ENCODE data around the gene EIF4G3.
"Not testable (repeated sequence)": the region's sequence is repeated elsewhere in the genome, so short reads cannot be mapped to it uniquely, and the experiment has no call there.

The EIF4G3 gene

DNA sequence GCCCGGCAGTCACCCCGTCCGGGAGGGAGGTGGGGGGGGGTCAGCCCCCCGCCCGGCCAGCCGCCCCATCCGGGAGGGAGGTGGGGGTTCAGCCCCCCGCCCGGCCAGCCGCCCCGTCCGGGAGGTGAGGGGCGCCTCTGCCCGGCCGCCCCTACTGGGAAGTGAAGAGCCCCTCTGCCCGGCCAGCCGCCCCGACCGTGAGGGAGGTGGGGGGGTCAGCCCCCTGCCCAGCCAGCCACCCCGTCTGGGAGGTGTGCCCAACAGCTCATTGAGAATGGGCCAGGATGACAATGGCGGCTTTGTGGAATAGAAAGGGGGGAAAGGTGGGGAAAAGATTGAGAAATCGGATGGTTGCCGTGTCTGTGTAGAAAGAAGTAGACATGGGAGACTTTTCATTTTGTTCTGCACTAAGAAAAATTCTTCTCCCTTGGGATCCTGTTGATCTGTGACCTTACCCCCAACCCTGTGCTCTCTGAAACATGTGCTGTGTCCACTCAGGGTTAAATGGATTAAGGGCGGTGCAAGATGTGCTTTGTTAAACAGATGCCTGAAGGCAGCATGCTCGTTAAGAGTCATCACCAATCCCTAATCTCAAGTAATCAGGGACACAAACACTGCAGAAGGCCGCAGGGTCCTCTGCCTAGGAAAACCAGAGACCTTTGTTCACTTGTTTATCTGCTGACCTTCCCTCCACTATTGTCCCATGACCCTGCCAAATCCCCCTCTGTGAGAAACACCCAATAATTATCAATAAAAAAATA is 152.4 kb downstream of the EIF4G3 start:
- H3K9me3 ChIP-seq (ENCODE audit: control insufficient read depth in 1 of 2, low read length in 2 of 2); H3K27ac ChIP-seq (ENCODE audit: low read length); H3K4me3 ChIP-seq (ENCODE audit: low read depth in 1 of 2, low read length in 2 of 2); H3K36me3 ChIP-seq (ENCODE audit: control insufficient read depth in 1 of 2, insufficient read depth in 2 of 2, low read length in 2 of 2); H3K27me3 ChIP-seq (ENCODE audit: low read depth, low read length): not testable (repeated sequence)
- H3K4me1 ChIP-seq (ENCODE audit: control insufficient read depth in 1 of 2, insufficient read depth in 2 of 2, low read length in 2 of 2) = peaks cover 0 to 19% of the 10 kb centered on the region in 2 donors

DNA sequence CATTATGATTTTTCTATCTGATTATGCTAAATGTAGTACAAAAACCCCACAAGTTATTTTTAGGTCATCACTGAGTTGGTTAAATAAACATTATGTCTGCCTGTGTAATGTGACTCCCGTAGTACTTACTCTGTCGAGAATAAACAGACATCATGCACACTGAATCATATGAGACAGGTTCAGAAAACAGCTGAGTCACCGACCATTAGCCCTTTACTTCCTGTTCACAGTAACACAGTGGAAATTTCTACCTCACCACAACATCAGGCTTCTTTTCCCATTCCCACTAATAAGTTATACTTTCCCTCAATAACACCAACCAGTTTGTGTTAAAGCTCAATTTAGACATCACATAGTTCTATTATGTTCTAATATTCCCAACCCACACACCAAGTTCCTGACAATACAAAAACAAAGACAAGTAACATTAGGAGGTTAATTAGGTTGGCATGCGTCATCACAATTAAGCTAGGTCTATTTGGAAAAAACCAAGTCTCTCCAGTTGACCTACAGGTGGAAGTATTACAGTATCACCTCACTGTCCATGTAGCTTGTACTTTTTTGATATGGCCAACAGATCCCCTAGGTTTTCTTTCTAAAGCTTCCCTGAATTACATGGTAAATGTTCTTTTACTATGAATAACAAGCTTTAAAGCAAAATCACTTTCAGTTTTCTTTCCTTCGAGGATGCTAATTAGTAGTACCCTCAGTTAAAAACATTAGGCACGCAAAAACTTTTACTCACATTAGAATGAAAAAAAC is 154.2 kb downstream of the EIF4G3 start:
- no peaks in the 10 kb centered on the region for H3K27me3 ChIP-seq (ENCODE audit: low read depth, low read length)
- no peaks in the 10 kb centered on the region for H3K9me3 ChIP-seq (ENCODE audit: control insufficient read depth in 1 of 2, low read length in 2 of 2)
- H3K4me3 ChIP-seq (ENCODE audit: low read depth in 1 of 2, low read length in 2 of 2) = peak overlapping the region; percentile 35 to 41
- peaks cover 0 to 19% of the 10 kb centered on the region in 2 donors for H3K4me1 ChIP-seq (ENCODE audit: control insufficient read depth in 1 of 2, insufficient read depth in 2 of 2, low read length in 2 of 2)
- peaks cover 0 to 4% of the 10 kb centered on the region in 2 donors for H3K36me3 ChIP-seq (ENCODE audit: control insufficient read depth in 1 of 2, insufficient read depth in 2 of 2, low read length in 2 of 2)
- H3K27ac ChIP-seq (ENCODE audit: low read length) = peak overlapping the region; percentile 94

DNA sequence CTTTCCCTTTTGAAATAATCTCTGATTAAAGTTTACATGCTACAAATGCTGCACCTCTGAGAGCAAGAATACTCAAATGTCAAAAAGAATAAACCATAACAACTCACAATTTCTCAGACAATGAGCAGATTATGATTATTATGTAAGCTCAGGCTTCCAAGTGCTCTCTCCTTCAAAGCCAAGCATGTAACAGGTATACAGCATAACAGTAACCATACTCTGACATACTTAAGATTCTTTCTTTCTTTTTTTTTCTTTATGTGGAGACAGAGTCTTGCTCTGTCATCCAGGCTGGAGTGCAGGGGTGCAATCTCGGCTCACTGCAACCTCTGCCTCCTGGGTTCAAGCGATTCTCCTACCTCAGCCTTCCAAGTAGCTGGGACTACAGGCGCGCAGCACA is 155.4 kb downstream of the EIF4G3 start:
- Histone ChIP-seq H3K27ac (ENCODE audit: low read length) (peak overlapping the region; percentile 45), H3K36me3 (ENCODE audit: control insufficient read depth in 1 of 2, insufficient read depth in 2 of 2, low read length in 2 of 2) (peaks cover 0 to 4% of the 10 kb centered on the region in 2 donors), H3K4me1 (ENCODE audit: control insufficient read depth in 1 of 2, insufficient read depth in 2 of 2, low read length in 2 of 2) (peaks cover 0 to 19% of the 10 kb centered on the region in 2 donors), H3K9me3 (ENCODE audit: control insufficient read depth in 1 of 2, low read length in 2 of 2) (no peaks in the 10 kb centered on the region), H3K27me3 (ENCODE audit: low read depth, low read length) (no peaks in the 10 kb centered on the region), H3K4me3 (ENCODE audit: low read depth in 1 of 2, low read length in 2 of 2) (no peak overlapping the region)

DNA sequence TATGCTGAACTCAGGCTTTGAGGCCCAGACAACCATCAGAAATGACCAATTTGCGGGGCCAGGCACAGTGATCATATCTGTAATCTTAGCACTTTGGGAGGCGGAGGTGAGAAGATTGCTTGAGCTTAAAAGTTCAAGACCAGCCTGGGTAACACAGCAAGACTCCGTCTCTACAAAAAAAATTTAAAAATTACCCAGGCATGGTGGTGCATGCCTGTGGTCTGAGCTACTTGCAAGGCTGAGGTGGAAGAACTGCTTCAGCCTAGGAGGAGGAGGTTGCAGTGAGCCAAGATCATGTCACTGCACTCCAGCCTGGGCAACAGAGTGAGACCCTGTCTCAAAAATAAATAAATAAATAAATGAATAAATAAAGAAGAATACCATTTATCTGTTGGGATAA is 156.5 kb downstream of the EIF4G3 start:
- Histone ChIP-seq H3K27ac (ENCODE audit: low read length) (no peak overlapping the region), H3K4me3 (ENCODE audit: low read depth in 1 of 2, low read length in 2 of 2) (no peak overlapping the region), H3K27me3 (ENCODE audit: low read depth, low read length) (no peaks in the 10 kb centered on the region), H3K9me3 (ENCODE audit: control insufficient read depth in 1 of 2, low read length in 2 of 2) (no peaks in the 10 kb centered on the region), H3K4me1 (ENCODE audit: control insufficient read depth in 1 of 2, insufficient read depth in 2 of 2, low read length in 2 of 2) (peaks cover 0 to 16% of the 10 kb centered on the region in 2 donors), H3K36me3 (ENCODE audit: control insufficient read depth in 1 of 2, insufficient read depth in 2 of 2, low read length in 2 of 2) (peaks cover 0 to 4% of the 10 kb centered on the region in 2 donors)

DNA sequence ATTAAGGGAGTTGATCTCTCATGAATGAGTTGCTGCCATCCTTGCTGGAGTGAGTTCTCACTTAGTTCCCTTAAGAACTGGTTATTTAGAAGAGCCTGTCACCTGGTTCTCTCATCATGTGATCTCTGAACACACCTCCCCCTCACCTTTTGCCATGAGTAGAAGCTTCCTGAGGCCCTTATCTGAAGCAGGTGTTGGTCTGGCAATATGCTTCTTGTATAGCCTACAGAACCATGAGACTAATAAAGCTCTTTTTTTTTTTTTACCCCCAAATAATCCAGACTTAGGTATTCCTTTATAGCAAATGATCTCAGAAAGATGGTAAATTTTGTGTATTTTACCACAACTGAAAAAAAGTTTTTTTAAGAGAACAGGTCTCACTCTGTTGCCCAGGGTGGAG is 158.0 kb downstream of the EIF4G3 start:
- Histone ChIP-seq H3K27me3 (ENCODE audit: low read depth, low read length) (no peaks in the 10 kb centered on the region), H3K27ac (ENCODE audit: low read length) (no peak overlapping the region), H3K9me3 (ENCODE audit: control insufficient read depth in 1 of 2, low read length in 2 of 2) (no peaks in the 10 kb centered on the region), H3K4me1 (ENCODE audit: control insufficient read depth in 1 of 2, insufficient read depth in 2 of 2, low read length in 2 of 2) (peaks cover 0 to 12% of the 10 kb centered on the region in 2 donors), H3K36me3 (ENCODE audit: control insufficient read depth in 1 of 2, insufficient read depth in 2 of 2, low read length in 2 of 2) (peaks cover 0 to 4% of the 10 kb centered on the region in 2 donors), H3K4me3 (ENCODE audit: low read depth in 1 of 2, low read length in 2 of 2) (no peak overlapping the region)

DNA sequence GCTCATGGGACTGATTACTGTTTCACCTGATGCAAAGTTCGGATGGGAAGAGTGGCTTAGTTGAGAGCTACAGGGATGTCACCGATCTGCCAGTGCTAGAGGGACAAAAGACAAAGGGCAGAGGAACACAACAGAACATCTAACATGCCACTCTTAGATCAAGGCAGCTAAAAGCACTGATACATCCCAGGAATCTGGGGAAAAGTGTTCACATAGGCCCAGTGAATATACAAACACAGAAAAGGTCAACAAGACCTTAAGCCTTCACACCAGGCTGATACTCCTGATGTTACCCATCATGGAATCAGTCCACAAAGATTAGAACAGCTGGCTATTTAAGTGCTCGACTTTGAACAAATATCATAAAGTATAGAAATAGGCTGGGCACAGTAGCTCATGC is 163.2 kb downstream of the EIF4G3 start:
- Histone ChIP-seq H3K36me3 (ENCODE audit: control insufficient read depth in 1 of 2, insufficient read depth in 2 of 2, low read length in 2 of 2) (no peaks in the 10 kb centered on the region), H3K4me3 (ENCODE audit: low read depth in 1 of 2, low read length in 2 of 2) (no peak overlapping the region), H3K9me3 (ENCODE audit: control insufficient read depth in 1 of 2, low read length in 2 of 2) (no peaks in the 10 kb centered on the region), H3K4me1 (ENCODE audit: control insufficient read depth in 1 of 2, insufficient read depth in 2 of 2, low read length in 2 of 2) (no peaks in the 10 kb centered on the region), H3K27me3 (ENCODE audit: low read depth, low read length) (no peaks in the 10 kb centered on the region), H3K27ac (ENCODE audit: low read length) (no peak overlapping the region)

DNA sequence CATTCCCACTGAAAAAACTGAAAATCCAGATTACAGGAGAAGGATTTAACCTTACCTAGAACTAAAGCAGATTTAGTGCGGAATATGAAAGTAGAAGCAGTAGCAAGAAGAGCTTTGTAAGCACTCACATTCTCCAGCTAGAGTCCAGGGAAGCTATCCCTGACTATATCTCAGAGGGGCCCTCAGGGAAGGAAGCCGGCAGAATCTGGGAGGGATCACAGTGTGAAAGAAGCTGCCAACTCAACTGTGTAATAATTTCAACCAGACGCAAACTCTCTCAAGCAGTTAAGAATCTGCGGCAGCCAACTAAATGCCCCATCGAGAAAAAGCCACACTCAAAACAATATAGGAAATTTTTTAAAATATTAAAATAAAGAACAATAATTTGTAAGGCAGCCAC is 163.8 kb downstream of the EIF4G3 start:
- H3K27ac ChIP-seq (ENCODE audit: low read length) = peak overlapping the region; percentile 19

DNA sequence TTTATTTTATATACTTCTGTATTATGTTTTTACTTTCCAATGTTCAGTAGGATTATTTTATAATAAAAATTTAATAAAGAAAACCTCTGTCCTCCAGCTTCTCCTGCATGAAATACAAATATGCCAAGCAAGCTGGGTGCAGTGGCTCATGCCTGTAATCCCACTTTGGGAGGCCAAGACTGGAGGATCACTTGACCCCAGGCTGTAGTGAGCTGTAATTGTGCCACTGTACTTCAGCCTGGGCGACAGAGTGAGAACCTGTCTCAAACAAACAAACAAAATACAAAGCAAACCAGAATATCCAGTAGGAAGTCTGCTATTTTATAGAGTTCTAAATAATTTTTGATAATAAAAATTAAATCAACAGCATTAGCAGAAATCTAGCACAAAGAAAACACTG is 168.8 kb downstream of the EIF4G3 start:
- H3K9me3 ChIP-seq (ENCODE audit: control insufficient read depth in 1 of 2, low read length in 2 of 2) = no peaks in the 10 kb centered on the region

More for the DNA sequence above, 163.8 kb downstream of the EIF4G3 start:
- Histone ChIP-seq H3K4me3 (ENCODE audit: low read depth in 1 of 2, low read length in 2 of 2) (no peak overlapping the region), H3K9me3 (ENCODE audit: control insufficient read depth in 1 of 2, low read length in 2 of 2) (no peaks in the 10 kb centered on the region), H3K27me3 (ENCODE audit: low read depth, low read length) (no peaks in the 10 kb centered on the region), H3K4me1 (ENCODE audit: control insufficient read depth in 1 of 2, insufficient read depth in 2 of 2, low read length in 2 of 2) (no peaks in the 10 kb centered on the region), H3K36me3 (ENCODE audit: control insufficient read depth in 1 of 2, insufficient read depth in 2 of 2, low read length in 2 of 2) (no peaks in the 10 kb centered on the region)

DNA sequence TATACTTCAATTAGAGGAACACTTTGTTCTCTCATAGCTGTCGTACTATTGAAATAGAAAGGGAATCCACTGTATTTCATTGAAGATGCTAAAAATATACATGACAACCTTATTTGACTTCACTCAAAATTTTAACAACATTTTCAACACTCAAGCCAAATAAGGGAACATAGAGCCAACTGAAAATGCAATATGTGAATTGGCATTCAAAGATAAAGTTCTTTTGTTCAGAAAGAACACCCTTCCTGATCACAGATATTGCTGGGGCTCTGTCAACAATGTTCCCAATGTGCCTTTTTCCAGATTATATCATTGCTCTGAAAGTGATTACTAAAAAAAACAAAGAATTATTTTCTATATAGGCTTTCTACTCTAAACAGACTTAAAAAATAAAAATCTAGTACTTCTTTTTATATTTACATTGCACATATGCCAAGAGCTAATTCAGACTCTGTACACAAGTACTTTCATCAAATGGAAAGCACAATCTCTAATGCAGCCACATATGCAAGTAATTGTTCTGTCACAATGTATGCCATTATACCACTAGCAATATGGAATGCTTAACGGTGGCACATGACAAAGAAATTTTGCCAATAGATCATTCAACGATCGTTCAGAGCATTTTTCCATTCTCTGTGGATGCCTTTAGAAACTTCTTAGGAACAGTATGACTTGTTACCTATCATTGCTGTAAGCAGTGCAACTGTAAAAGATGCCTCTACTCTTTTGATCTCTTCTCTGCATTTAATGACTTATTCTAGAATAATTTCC is 171.0 kb downstream of the EIF4G3 start:
- Histone ChIP-seq H3K36me3 (ENCODE audit: control insufficient read depth in 1 of 2, insufficient read depth in 2 of 2, low read length in 2 of 2) (peaks cover 0 to 2% of the 10 kb centered on the region in 2 donors), H3K27me3 (ENCODE audit: low read depth, low read length) (no peaks in the 10 kb centered on the region), H3K27ac (ENCODE audit: low read length) (no peak overlapping the region), H3K4me3 (ENCODE audit: low read depth in 1 of 2, low read length in 2 of 2) (no peak overlapping the region), H3K9me3 (ENCODE audit: control insufficient read depth in 1 of 2, low read length in 2 of 2) (no peaks in the 10 kb centered on the region), H3K4me1 (ENCODE audit: control insufficient read depth in 1 of 2, insufficient read depth in 2 of 2, low read length in 2 of 2) (peaks cover 0 to 22% of the 10 kb centered on the region in 2 donors)

More for the DNA sequence above, 168.8 kb downstream of the EIF4G3 start:
- Histone ChIP-seq H3K4me1 (ENCODE audit: control insufficient read depth in 1 of 2, insufficient read depth in 2 of 2, low read length in 2 of 2) (peaks cover 0 to 5% of the 10 kb centered on the region in 2 donors), H3K27me3 (ENCODE audit: low read depth, low read length) (no peaks in the 10 kb centered on the region), H3K27ac (ENCODE audit: low read length) (no peak overlapping the region), H3K36me3 (ENCODE audit: control insufficient read depth in 1 of 2, insufficient read depth in 2 of 2, low read length in 2 of 2) (no peaks in the 10 kb centered on the region), H3K4me3 (ENCODE audit: low read depth in 1 of 2, low read length in 2 of 2) (no peak overlapping the region)

DNA sequence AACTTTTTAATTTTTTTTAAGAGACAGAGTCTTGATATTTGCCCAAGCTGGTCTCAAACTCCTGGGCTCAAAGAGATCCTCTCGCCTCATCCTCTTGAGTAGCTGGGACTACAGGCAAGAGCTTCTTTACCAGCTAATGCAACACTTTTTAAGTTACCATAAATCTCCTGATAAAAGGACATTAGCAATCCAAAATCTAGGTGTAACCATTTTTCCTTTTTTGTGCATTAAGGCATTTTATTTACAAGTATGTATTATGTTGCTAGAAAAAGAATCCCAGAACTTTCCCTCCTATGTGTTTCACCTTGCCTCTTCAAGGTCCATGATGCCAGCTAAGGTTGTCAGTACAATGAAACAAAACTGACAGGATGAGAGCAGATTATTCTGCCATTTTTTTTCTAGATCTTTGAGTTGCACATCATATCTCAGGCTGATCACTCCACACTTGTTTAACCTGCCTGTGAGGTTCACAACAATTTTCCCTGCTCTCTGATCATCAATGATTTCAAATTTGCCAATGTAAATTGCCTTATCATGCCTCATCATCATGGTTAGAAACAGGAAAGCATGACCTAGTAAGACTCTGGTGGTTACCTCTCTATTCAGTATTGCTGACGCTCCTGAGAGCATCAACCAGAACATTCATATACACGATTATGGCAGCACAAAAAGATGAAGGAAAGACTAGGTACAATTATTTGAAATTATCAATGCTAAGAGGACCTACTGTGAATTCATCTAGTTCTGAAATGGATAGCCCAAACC is 173.2 kb downstream of the EIF4G3 start:
- H3K4me3 ChIP-seq (ENCODE audit: low read depth in 1 of 2, low read length in 2 of 2) = no peak overlapping the region

More for the DNA sequence above, 173.2 kb downstream of the EIF4G3 start:
- Histone ChIP-seq H3K9me3 (ENCODE audit: control insufficient read depth in 1 of 2, low read length in 2 of 2) (no peaks in the 10 kb centered on the region), H3K27ac (ENCODE audit: low read length) (no peak overlapping the region), H3K36me3 (ENCODE audit: control insufficient read depth in 1 of 2, insufficient read depth in 2 of 2, low read length in 2 of 2) (peaks cover 0 to 2% of the 10 kb centered on the region in 2 donors), H3K27me3 (ENCODE audit: low read depth, low read length) (no peaks in the 10 kb centered on the region), H3K4me1 (ENCODE audit: control insufficient read depth in 1 of 2, insufficient read depth in 2 of 2, low read length in 2 of 2) (peaks cover 0 to 27% of the 10 kb centered on the region in 2 donors)

Measured in muscle layer of duodenum (tissue), 2 donors.